ENCODE results near the gene CAMK1D. TPM values are rescaled to one million over a fixed set of nuclear protein-coding genes. Genes with fewer than 3 reads are reported as not detected.

Gene CAMK1D
- total and polyA plus RNA-seq, 2 donors (not counting 3 experiments of a cell fraction or from before 2014, with no cell fraction given): 0.37 to 4.2 TPM

DNA sequence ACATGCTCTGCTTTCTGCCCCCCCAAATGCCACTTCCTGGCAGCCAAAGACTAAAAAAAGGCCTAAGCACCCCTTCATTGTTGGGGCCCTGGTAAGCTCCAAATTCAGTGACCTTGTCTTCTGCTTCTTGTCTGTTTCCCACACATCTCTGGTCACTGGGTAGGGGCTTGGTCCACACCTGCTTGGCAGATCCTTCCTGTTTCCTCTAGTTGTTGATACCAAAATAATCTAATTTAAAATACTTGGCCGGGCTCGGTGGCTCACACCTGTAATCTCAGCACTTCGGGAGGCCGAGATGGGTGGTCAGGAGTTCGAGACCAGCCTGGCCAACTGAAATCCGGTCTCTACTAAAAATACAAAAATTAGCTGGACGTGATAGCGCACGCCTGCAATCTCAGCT is 130.6 kb downstream of the CAMK1D start:
- Histone ChIP-seq H3K4me2 (ENCODE audit: insufficient read depth, low read length) (no peak overlapping the region), H4K20me1 (replicated peaks; ENCODE audit: control insufficient read depth, extremely low read depth, insufficient read depth, low read length) (no peaks in the 10 kb centered on the region), H3K9me1 (replicated peaks; ENCODE audit: control insufficient read depth, extremely low read depth, insufficient read depth, low read length) (no peaks in the 10 kb centered on the region), H3K79me2 (ENCODE audit: control insufficient read depth, insufficient read depth, low read length) (no peaks in the 10 kb centered on the region), H2AFZ (ENCODE audit: low read depth, low read length) (no peak overlapping the region), H3K4me3 (replicated peaks in 1 of 3; ENCODE audit: insufficient read depth in 1 of 3, low read depth in 1 of 3, low read length in 3 of 3) (no peak overlapping the region), H3K4me1 (ENCODE audit: control insufficient read depth, extremely low read depth, insufficient read depth, low read length) (no peaks in the 10 kb centered on the region), H3K9me3 (replicated peaks; ENCODE audit: control insufficient read depth, insufficient read depth, low read length) (no peaks in the 10 kb centered on the region), H3K9ac (replicated peaks; ENCODE audit: extremely low read depth, insufficient read depth, low read length) (no peak overlapping the region), H3K36me3 (ENCODE audit: control insufficient read depth in 2 of 2, extremely low read depth in 1 of 2, insufficient read depth in 2 of 2, low read length in 2 of 2) (no peaks in the 10 kb centered on the region), H3K27ac (ENCODE audit: insufficient read depth, low read depth, low read length) (no peak overlapping the region), H3K27me3 (ENCODE audit: control insufficient read depth in 2 of 2, insufficient read depth in 2 of 2, low read length in 2 of 2) (no peaks in the 10 kb centered on the region)
- BruUV-seq (replicated peaks): no TSS peak
- no peak for DNase-seq (ENCODE audit: low read depth, low spot score)
- intact Hi-C loops (cut with micrococcal nuclease): no loop called here
- ChIA-PET CTCF (no interaction called here), POLR2A (no interaction called here)
- no peak for FAIRE-seq
- dilution Hi-C loops (cut with MboI; ENCODE audit: extremely low pct_ligation_motif_present, low sequenced_read_pairs): no loop called here
- no peak for TF ChIP-seq MYC (IDR thresholded peaks at IDR 0.05; ENCODE audit: low read depth, low read length)
- no peak for TF ChIP-seq POLR2A (IDR thresholded peaks at IDR 0.05; ENCODE audit: low read depth, low read length)
- no peak for TF ChIP-seq POLR2AphosphoS5 (IDR thresholded peaks at IDR 0.05; ENCODE audit: insufficient read depth, low read depth, low read length)
- TF ChIP-seq FOS (IDR thresholded peaks at IDR 0.05; ENCODE audit: borderline replicate concordance, insufficient read depth, low read length): no peak
- TF ChIP-seq, protein P1, sequence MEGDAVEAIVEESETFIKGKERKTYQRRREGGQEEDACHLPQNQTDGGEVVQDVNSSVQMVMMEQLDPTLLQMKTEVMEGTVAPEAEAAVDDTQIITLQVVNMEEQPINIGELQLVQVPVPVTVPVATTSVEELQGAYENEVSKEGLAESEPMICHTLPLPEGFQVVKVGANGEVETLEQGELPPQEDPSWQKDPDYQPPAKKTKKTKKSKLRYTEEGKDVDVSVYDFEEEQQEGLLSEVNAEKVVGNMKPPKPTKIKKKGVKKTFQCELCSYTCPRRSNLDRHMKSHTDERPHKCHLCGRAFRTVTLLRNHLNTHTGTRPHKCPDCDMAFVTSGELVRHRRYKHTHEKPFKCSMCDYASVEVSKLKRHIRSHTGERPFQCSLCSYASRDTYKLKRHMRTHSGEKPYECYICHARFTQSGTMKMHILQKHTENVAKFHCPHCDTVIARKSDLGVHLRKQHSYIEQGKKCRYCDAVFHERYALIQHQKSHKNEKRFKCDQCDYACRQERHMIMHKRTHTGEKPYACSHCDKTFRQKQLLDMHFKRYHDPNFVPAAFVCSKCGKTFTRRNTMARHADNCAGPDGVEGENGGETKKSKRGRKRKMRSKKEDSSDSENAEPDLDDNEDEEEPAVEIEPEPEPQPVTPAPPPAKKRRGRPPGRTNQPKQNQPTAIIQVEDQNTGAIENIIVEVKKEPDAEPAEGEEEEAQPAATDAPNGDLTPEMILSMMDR (IDR thresholded peaks at IDR 0.05; ENCODE audit: extremely low read depth in 1 of 2, insufficient read depth in 1 of 2, low read depth in 1 of 2, low read length in 2 of 2): no peak
- TF ChIP-seq, protein P2, sequence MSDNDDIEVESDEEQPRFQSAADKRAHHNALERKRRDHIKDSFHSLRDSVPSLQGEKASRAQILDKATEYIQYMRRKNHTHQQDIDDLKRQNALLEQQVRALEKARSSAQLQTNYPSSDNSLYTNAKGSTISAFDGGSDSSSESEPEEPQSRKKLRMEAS (IDR thresholded peaks at IDR 0.05; ENCODE audit: insufficient read depth, insufficient read length): no peak
- TF ChIP-seq EZH2 (IDR thresholded peaks at IDR 0.05; ENCODE audit: borderline replicate concordance, low read depth, low read length, severe bottlenecking): no peak
- TF ChIP-seq JUN (IDR thresholded peaks at IDR 0.05; ENCODE audit: borderline replicate concordance, insufficient read depth, insufficient read length, low read depth): no peak

All from endothelial cell of umbilical vein (primary cell).